ENCODE results near the gene TMEM205.
A peak's percentile ranks its signal among the peaks of the same experiment; 100 is the strongest.
"Not testable (repeated sequence)": the region's sequence is repeated elsewhere in the genome, so short reads cannot be mapped to it uniquely, and the experiment has no call there.

The TMEM205 gene

GRCh38 chr19:11339254-11340098 is 6.6 kb downstream of the TMEM205 start, which contains the start of gene RAB3D:
Gene RAB3D (minus strand): TSS chr19:11339657. CDS start chr19:11337399, 2,258 bp downstream.
- DNase-seq (ENCODE audit: low spot score): peak; percentile 79

- DNase-seq (ENCODE audit: low spot score): no peak
These were observed 7.4 kb downstream of the TMEM205 start for GRCh38 chr19:11338569-11339253.

GRCh38 chr19:11338121-11338520 is 7.9 kb downstream of the TMEM205 start:
- no peak for DNase-seq (ENCODE audit: low spot score)

GRCh38 chr19:11337080-11337479 is 9.0 kb downstream of the TMEM205 start:
- DNase-seq (ENCODE audit: low spot score): no peak

GRCh38 chr19:11335449-11336146 is 10.5 kb downstream of the TMEM205 start:
- no peak for DNase-seq (ENCODE audit: low spot score)

- not testable (repeated sequence) for DNase-seq (ENCODE audit: low spot score)
These were observed 12.2 kb downstream of the TMEM205 start for GRCh38 chr19:11333838-11334237.

GRCh38 chr19:11332822-11333221 is 13.2 kb downstream of the TMEM205 start:
- no peak for DNase-seq (ENCODE audit: low spot score)

- no peak for DNase-seq (ENCODE audit: low spot score)
These were observed 14.6 kb downstream of the TMEM205 start for GRCh38 chr19:11331502-11331901.

- no peak for DNase-seq (ENCODE audit: low spot score)
These were observed 15.9 kb downstream of the TMEM205 start for GRCh38 chr19:11330127-11330526.

- DNase-seq (ENCODE audit: low spot score): no peak
These were observed 20.5 kb downstream of the TMEM205 start for GRCh38 chr19:11325544-11325943.

- no peak for DNase-seq (ENCODE audit: low spot score)
These were observed 21.2 kb downstream of the TMEM205 start for GRCh38 chr19:11324748-11325389.

- peak; percentile 67 for DNase-seq (ENCODE audit: low spot score)
These were observed 21.9 kb downstream of the TMEM205 start for GRCh38 chr19:11324079-11324661.

- no peak for DNase-seq (ENCODE audit: low spot score)
These were observed 22.4 kb downstream of the TMEM205 start for GRCh38 chr19:11323601-11324078.

- no peak for DNase-seq (ENCODE audit: low spot score)
These were observed 23.6 kb downstream of the TMEM205 start for GRCh38 chr19:11322269-11323024.

- DNase-seq (ENCODE audit: low spot score): no peak
These were observed 24.6 kb downstream of the TMEM205 start for GRCh38 chr19:11321191-11322126.

GRCh38 chr19:11320278-11320995 is 25.6 kb downstream of the TMEM205 start:
- not testable (repeated sequence) for DNase-seq (ENCODE audit: low spot score)

- no peak for DNase-seq (ENCODE audit: low spot score)
These were observed 39.7 kb downstream of the TMEM205 start for GRCh38 chr19:11306337-11306736.

- DNase-seq (ENCODE audit: low spot score): no peak
These were observed 41.1 kb downstream of the TMEM205 start for GRCh38 chr19:11304936-11305335.

- no peak for DNase-seq (ENCODE audit: low spot score)
These were observed 45.3 kb downstream of the TMEM205 start for GRCh38 chr19:11300811-11301120.

Measured in globus pallidus (tissue), 1 donor.